Measurements from ENCODE around the gene BTBD6. TPM values are rescaled to one million over a fixed set of nuclear protein-coding genes. Genes with fewer than 3 reads are reported as not detected.
"Not testable (repeated sequence)": the region's sequence is repeated elsewhere in the genome, so short reads cannot be mapped to it uniquely, and the experiment has no call there.

Gene BTBD6
- total RNA-seq, 1 donor = 42.7 TPM

- DNase-seq (ENCODE audit: low read depth) = no peak
- TF ChIP-seq CTCF (IDR thresholded peaks at IDR 0.05; ENCODE audit: insufficient read depth, low read depth, low read length) = no peak
- no peak overlapping the region for H3K4me3 ChIP-seq (ENCODE audit: low read depth, low read length)
Observed at GRCh38 chr14:105287249-105288102, 39.1 kb downstream of the BTBD6 start.

GRCh38 chr14:105288936-105289335 lies 40.6 kb downstream of the BTBD6 start:
- H3K4me3 ChIP-seq (ENCODE audit: low read depth, low read length); DNase-seq (ENCODE audit: low read depth): not testable (repeated sequence)

GRCh38 chr14:105290621-105291346 lies 42.5 kb downstream of the BTBD6 start:
- DNase-seq (ENCODE audit: low read depth) = no peak
- no peak overlapping the region for H3K4me3 ChIP-seq (ENCODE audit: low read depth, low read length)
- peak; percentile 7 for TF ChIP-seq CTCF (IDR thresholded peaks at IDR 0.05; ENCODE audit: insufficient read depth, low read depth, low read length)

- no peak overlapping the region for H3K4me3 ChIP-seq (ENCODE audit: low read depth, low read length)
- TF ChIP-seq CTCF (IDR thresholded peaks at IDR 0.05; ENCODE audit: insufficient read depth, low read depth, low read length) = no peak
- no peak for DNase-seq (ENCODE audit: low read depth)
Observed at GRCh38 chr14:105292826-105293711, 44.7 kb downstream of the BTBD6 start.

GRCh38 chr14:105294142-105294597 lies 45.8 kb downstream of the BTBD6 start:
- no peak for TF ChIP-seq CTCF (IDR thresholded peaks at IDR 0.05; ENCODE audit: insufficient read depth, low read depth, low read length)
- DNase-seq (ENCODE audit: low read depth) = peak; percentile 37
- H3K4me3 ChIP-seq (ENCODE audit: low read depth, low read length) = no peak overlapping the region

- H3K4me3 ChIP-seq (ENCODE audit: low read depth, low read length); DNase-seq (ENCODE audit: low read depth): not testable (repeated sequence)
Observed at GRCh38 chr14:105297311-105297710, 49.0 kb downstream of the BTBD6 start.

GRCh38 chr14:105299654-105300541 lies 51.6 kb downstream of the BTBD6 start:
- peak overlapping the region; percentile 79 for H3K4me3 ChIP-seq (ENCODE audit: low read depth, low read length)
- peak; percentile 26 for DNase-seq (ENCODE audit: low read depth)
- no peak for TF ChIP-seq CTCF (IDR thresholded peaks at IDR 0.05; ENCODE audit: insufficient read depth, low read depth, low read length)

Measured in fibroblast of villous mesenchyme (primary cell).